Activated naive CD8-positive, alpha-beta T cell treated with anti-CD3 and anti-CD28 coated beads, Interleukin-2, amount 50 U/mL, for 24 hours (primary cell): ENCODE data around the gene SMIM20.
A peak's percentile ranks its signal among the peaks of the same experiment; 100 is the strongest.
"Not testable (repeated sequence)": the region's sequence is repeated elsewhere in the genome, so short reads cannot be mapped to it uniquely, and the experiment has no call there.

Experiments used
- ATAC-seq: fragments of 150-1000 bp; cut with Tn5 transposase; one replicate; pipeline ENCODE4 v1.10.0; 2021
- DNase-seq: peaks from one replicate; pipeline ENCODE4 v3.0.0; 2021
- H3K27ac Mint-ChIP-seq: one replicate; pipeline ENCODE4 v1.8.0; 2021; ENCODE audit warnings: mild to moderate bottlenecking, mixed read lengths
- H3K27me3 Mint-ChIP-seq: one replicate; pipeline ENCODE4 v1.8.0; 2021; ENCODE audit warnings: mixed read lengths
- H3K36me3 Mint-ChIP-seq: one replicate; pipeline ENCODE4 v1.8.0; 2021; ENCODE audit warnings: low read depth, mixed read lengths
- H3K4me1 Mint-ChIP-seq: one replicate; pipeline ENCODE4 v1.8.0; 2021; ENCODE audit warnings: mixed read lengths
- H3K4me3 Mint-ChIP-seq: one replicate; pipeline ENCODE4 v1.8.0; 2021; ENCODE audit warnings: mild to moderate bottlenecking, moderate library complexity, mixed read lengths
- H3K9me3 Mint-ChIP-seq: one replicate; pipeline ENCODE4 v1.8.0; 2021; ENCODE audit warnings: mixed read lengths

Gene SMIM20

DNA sequence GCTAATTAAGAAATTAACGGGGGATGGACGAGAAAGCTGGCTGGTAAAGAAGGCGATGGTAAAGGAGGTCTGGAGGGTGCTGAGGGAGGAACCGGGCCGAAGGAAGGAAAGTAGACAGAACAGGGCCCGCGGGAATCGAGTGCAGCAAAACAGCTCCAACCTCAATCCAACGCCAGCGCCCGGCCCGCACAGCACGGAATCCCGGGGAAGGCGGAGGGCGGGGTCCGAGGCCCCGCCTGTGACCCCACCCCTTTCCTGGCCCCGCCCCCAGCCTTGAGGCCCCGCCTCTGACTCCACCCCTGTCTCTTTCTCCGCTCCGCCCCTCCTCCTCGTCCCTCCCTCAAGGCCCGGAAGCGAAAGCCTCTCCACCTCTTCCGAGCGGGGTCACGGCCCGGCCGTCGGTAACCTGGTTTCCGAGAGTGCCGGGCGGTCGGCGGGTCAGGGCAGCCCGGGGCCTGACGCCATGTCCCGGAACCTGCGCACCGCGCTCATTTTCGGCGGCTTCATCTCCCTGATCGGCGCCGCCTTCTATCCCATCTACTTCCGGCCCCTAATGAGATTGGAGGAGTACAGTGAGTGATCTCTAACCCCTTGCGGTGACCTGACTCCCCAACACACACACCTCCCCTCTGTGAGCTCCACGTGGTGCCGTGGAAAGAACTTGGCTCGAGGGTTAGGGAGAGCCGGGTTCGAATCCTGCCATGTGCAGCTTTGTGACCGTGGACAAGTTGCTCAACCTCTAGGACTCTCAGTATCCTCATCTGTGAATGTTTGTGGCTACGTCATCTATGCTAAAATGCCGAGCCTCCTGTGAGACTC lies at the start of gene SMIM20:
TSS of gene SMIM20 (plus strand) at position 370 of the 819 bp plus-strand sequence. CDS start at position 464, 94 bp downstream.
- Mint-ChIP-seq H3K36me3 (peaks cover 2% of the 10 kb centered on the region), H3K9me3 (no peaks in the 10 kb centered on the region), H3K4me3 (peak within 1 kb of the TSS; percentile 94), H3K27me3 (no peaks in the 10 kb centered on the region), H3K4me1 (peaks cover 21% of the 10 kb centered on the region), H3K27ac (peak within 1 kb of the TSS; percentile 98)
- DNase-seq (peak; percentile 87), ATAC-seq (peak; percentile 95)

DNA sequence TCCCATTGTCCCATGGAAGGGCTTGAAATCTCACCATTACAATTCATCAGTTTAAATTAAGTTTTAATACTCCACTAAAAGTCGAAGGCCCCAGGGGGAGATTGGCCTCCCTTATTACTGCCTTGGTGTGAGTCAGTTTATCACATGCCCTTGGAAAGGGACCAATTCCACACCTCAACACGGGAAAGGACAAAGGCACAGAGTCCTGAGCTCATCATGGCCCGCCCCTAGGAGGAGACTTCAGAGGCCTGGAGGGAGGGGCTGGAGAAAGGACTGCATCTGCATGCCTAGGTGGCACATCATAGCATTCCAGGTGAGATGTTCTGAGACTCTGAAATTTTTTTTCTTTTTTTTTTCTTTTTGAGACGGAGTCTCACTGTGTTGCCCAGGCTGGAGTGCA lies 48.4 kb upstream of the SMIM20 start:
- Mint-ChIP-seq H3K4me3 (no peak overlapping the region), H3K27ac (no peak overlapping the region), H3K36me3 (peaks cover 7% of the 10 kb centered on the region), H3K9me3 (no peaks in the 10 kb centered on the region), H3K4me1 (peaks cover 19% of the 10 kb centered on the region), H3K27me3 (peaks cover 3% of the 10 kb centered on the region)
- ATAC-seq (no peak), DNase-seq (no peak)

DNA sequence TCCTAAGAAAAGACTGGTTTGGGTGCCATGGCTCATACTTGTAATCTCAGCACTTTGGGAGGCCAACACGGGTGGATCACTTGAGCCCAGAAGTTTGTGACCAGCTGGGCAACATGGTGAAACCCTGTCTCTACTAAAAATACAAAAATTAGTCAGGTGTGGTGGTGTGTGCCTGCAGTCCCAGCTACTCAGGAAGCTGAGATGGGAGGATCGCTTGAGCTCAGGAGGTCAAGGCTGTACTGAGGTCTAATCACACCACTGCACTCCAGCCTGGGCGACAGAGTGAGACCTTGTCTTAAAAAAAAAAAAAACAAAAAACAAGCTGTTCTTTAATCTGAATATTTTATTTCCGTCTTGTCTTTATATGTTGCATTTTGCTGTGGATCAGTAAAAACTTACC lies 47.6 kb upstream of the SMIM20 start:
- ATAC-seq, H3K27me3 Mint-ChIP-seq, H3K9me3 Mint-ChIP-seq, H3K4me3 Mint-ChIP-seq, DNase-seq, H3K36me3 Mint-ChIP-seq, H3K27ac Mint-ChIP-seq: not testable (repeated sequence)
- H3K4me1 Mint-ChIP-seq = peaks cover 11% of the 10 kb centered on the region

DNA sequence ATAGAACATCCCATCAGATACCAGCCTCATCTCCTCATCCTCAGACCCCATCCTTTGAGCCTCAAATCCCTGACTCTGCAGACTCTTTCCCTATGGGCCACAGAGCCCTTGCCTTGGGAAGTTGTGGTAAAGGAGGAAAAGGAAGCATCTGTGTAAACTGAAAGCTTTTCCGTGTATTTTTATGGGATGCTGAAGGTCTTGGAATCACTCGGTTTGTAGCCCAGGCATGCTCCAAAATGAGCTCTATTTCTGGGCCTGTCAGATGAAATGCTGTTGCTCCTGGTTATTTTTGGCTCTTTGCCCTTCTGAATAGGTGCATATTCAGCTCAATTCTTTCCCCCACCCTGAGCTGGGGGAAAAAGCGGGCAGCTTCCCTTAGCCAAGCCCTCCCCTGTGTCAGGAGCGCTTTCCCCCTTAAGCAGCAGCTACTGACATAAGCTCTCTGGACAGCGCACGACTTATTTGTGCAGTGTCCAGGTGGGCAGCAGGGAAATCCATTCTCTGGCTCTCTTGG lies 46.2 kb upstream of the SMIM20 start:
- no peak for DNase-seq
- H3K27me3 Mint-ChIP-seq = no peaks in the 10 kb centered on the region
- no peak overlapping the region for H3K4me3 Mint-ChIP-seq
- H3K4me1 Mint-ChIP-seq = peaks cover 7% of the 10 kb centered on the region
- ATAC-seq = no peak
- no peaks in the 10 kb centered on the region for H3K36me3 Mint-ChIP-seq
- no peaks in the 10 kb centered on the region for H3K9me3 Mint-ChIP-seq
- H3K27ac Mint-ChIP-seq = no peak overlapping the region

DNA sequence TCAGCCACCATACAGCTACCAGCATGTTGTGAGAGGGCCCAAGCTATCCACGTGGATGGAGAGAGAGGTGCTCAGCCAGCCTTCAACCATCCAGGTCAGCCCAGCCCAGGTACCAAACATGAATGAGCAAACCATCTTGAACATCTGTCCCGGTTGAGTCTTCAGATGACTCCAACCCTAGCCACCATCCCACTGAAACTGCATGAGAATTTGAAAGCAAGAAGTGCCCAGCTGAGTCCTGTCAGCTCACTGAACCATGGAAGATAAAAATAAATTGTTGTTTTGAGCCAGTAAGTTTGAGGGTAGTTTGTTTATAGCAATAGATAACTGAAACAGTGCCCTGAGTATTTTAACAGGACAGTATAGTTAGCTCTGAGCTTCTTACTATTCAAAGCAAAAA lies 43.9 kb upstream of the SMIM20 start:
- H3K9me3 Mint-ChIP-seq = no peaks in the 10 kb centered on the region
- H3K4me3 Mint-ChIP-seq = no peak overlapping the region
- H3K4me1 Mint-ChIP-seq = peaks cover 15% of the 10 kb centered on the region
- H3K27ac Mint-ChIP-seq = no peak overlapping the region
- no peaks in the 10 kb centered on the region for H3K27me3 Mint-ChIP-seq
- no peak for DNase-seq
- no peaks in the 10 kb centered on the region for H3K36me3 Mint-ChIP-seq
- no peak for ATAC-seq

DNA sequence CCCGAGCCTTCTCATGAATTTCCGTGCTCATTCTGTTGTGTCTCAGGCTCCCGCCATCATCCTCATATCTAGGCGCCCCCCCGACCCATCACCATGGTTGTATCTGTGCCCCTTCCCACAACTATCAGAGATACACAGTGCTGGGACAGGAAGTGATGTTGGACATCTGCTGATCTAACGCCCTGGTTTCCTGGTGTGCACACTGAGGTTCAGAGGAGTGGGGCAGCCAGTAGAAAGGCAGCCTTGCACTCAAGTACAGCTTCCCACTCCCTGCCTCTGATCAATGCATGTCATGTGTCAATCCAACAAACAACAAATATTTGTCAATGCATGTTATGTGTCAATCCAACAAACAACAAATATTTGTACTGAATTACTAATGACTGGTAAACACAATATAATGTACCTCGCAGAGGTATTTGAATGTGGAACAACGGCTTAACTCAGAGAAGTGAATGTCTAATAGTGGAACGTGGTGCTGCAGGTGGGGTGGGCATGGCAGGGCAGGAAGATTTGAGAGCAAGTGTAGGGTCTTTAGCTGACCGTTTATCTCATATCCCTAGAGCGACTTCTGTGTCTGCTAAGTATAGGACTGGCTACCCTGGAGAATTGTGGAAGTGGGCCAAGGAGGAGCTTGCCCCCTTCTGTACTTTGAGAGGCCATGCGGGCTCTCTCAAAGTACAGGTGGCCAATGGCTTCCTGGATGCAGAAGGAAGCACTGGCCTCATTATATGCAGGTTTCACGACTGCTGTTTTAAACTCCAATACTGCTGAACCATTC lies 41.0 kb upstream of the SMIM20 start:
- H3K9me3 Mint-ChIP-seq = no peaks in the 10 kb centered on the region
- H3K27ac Mint-ChIP-seq = no peak overlapping the region
- ATAC-seq (no peak), DNase-seq (no peak)
- H3K4me3 Mint-ChIP-seq = no peak overlapping the region
- H3K36me3 Mint-ChIP-seq = no peaks in the 10 kb centered on the region
- H3K27me3 Mint-ChIP-seq = no peaks in the 10 kb centered on the region
- H3K4me1 Mint-ChIP-seq = peaks cover 19% of the 10 kb centered on the region

DNA sequence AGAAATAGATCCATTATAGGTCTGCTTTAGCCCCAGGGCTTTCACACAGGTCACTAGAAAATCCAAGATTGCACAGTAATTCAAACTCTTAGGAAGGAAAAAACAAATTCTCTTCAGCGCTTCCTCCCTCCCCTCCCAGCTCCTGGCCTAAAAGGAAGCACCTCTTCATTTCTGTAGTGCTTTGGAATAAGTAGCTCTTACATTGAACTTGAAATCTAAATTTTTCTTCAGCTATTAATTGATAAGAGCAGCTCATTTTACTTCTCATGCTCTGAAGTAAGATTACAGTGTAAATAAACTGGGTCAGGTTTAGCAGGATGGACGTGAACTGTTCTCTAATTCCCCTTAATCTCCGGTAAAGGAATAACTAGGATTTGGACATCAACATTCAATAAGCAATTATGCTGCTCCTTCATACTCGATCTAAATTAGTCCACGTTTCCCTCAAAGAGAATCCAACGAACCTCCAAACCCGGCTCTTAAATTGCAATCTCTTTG lies 40.3 kb upstream of the SMIM20 start:
- Mint-ChIP-seq H3K4me1 (peaks cover 19% of the 10 kb centered on the region), H3K9me3 (no peaks in the 10 kb centered on the region), H3K36me3 (no peaks in the 10 kb centered on the region), H3K27ac (no peak overlapping the region), H3K27me3 (no peaks in the 10 kb centered on the region), H3K4me3 (no peak overlapping the region)
- no peak for DNase-seq
- no peak for ATAC-seq

DNA sequence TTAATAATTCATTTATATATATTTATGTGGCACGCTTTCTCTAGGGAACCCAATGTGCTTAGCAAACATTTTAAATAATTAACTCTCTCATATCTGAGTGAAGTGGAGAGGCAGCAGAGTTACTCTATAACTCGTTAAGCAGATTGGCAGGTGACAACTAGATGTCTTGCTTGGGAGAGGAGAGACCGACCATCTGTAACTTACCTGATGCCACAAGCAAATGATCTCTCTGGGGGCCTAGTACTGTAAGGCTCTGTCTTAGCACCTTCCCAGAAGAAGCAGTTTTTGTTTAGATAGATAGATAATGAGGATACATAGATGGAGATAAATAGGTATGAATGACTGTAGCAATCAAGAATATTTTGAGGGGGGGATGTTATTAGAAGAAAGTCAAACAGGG lies 39.4 kb upstream of the SMIM20 start:
- Mint-ChIP-seq H3K4me1 (peaks cover 21% of the 10 kb centered on the region), H3K27me3 (no peaks in the 10 kb centered on the region), H3K9me3 (no peaks in the 10 kb centered on the region), H3K27ac (no peak overlapping the region), H3K4me3 (no peak overlapping the region), H3K36me3 (no peaks in the 10 kb centered on the region)
- no peak for ATAC-seq
- DNase-seq = no peak

DNA sequence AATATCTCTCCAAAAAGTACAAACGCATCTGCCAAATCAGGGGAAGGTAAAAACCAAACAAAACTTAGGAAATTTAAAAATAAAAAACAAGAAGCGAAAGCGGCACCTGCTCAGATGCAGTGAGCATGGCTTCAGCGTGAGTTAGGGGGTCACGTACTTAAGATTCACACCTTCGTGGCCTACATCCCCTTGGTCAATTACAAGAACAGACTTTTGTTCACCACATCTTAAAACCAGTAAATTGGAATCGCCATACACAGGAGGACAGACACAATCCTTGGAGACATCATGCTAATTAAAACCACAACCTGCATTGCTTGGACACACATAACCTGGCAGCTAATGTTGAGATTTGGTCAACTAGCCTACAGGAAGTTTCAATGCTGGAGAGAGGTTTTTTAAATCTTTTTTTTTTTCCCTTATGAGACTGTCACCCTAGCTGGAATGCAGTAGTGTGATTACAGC lies 38.7 kb upstream of the SMIM20 start:
- H3K4me3 Mint-ChIP-seq = no peak overlapping the region
- peaks cover 23% of the 10 kb centered on the region for H3K4me1 Mint-ChIP-seq
- DNase-seq (no peak), ATAC-seq (peak; percentile 36)
- no peak overlapping the region for H3K27ac Mint-ChIP-seq
- H3K27me3 Mint-ChIP-seq = peaks cover 1% of the 10 kb centered on the region
- H3K9me3 Mint-ChIP-seq = no peaks in the 10 kb centered on the region
- H3K36me3 Mint-ChIP-seq = no peaks in the 10 kb centered on the region

DNA sequence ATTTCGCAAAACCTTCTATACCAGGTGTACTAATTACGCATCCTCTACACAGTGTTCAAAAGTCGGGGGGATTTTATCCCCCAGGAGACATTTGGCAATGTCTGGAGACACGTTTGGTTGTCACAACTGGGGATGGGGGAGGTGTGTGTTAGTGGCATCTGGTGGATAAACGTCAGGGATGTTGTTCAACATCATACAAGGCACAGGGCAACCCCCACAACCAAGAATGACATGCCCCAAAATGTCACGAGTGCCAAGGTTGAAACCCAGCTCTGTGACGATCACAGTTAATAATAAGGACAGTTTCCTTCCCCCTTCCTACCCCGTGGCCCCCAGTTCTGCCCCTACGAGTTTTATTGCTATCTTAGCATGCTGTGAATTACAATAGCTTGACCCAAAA lies 35.3 kb upstream of the SMIM20 start:
- Mint-ChIP-seq H3K4me3 (no peak overlapping the region), H3K4me1 (peaks cover 14% of the 10 kb centered on the region), H3K36me3 (no peaks in the 10 kb centered on the region), H3K27ac (no peak overlapping the region), H3K9me3 (no peaks in the 10 kb centered on the region), H3K27me3 (peaks cover 5% of the 10 kb centered on the region)
- DNase-seq (no peak), ATAC-seq (no peak)

DNA sequence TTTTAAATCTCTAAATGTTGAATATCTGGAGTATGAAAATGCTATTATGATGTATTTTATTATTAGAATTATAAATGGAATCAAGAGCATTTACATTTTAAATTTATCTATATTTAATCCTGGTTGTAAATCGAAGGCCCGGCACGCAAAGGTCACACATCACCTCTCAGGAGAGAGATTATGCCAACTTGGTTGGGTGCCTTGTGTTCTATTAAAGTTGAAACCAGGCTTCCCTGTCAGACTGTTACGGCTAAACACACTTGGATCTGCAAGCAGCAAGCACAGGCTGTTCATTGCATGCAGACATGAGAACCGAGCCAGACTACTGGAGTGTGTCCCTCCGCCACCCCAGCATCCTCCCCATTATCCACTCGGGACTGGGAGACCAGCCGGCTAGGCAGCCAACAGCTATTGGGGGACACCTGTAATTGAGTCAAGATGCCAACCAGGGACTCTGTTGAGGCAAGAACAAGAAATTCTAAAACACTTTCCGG lies 34.9 kb upstream of the SMIM20 start:
- DNase-seq (no peak), ATAC-seq (no peak)
- no peak overlapping the region for H3K27ac Mint-ChIP-seq
- H3K9me3 Mint-ChIP-seq = no peaks in the 10 kb centered on the region
- H3K4me1 Mint-ChIP-seq = peaks cover 17% of the 10 kb centered on the region
- no peaks in the 10 kb centered on the region for H3K36me3 Mint-ChIP-seq
- H3K27me3 Mint-ChIP-seq = peaks cover 5% of the 10 kb centered on the region
- no peak overlapping the region for H3K4me3 Mint-ChIP-seq

DNA sequence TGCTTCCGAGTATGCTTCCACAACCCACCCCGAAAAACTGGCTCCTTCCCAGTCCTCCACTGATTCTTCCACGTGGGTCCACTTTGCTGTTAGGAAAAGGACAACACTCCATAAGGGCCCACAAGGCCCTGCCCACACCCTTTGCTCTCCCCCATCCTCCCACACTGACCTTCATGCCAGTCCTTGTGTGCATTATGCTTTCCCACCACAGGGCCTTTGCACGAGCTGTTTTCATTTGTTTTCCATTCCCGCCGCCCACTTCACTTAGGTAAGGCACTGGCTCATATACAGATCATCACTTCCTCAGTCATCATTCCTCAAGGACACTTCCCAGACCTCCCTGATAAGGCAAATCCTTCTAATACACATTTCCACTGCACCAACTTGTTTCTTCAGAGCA lies 34.4 kb upstream of the SMIM20 start:
- peaks cover 18% of the 10 kb centered on the region for H3K4me1 Mint-ChIP-seq
- ATAC-seq (no peak), DNase-seq (no peak)
- H3K36me3 Mint-ChIP-seq = no peaks in the 10 kb centered on the region
- no peaks in the 10 kb centered on the region for H3K9me3 Mint-ChIP-seq
- H3K27me3 Mint-ChIP-seq = peaks cover 5% of the 10 kb centered on the region
- H3K27ac Mint-ChIP-seq = no peak overlapping the region
- no peak overlapping the region for H3K4me3 Mint-ChIP-seq

DNA sequence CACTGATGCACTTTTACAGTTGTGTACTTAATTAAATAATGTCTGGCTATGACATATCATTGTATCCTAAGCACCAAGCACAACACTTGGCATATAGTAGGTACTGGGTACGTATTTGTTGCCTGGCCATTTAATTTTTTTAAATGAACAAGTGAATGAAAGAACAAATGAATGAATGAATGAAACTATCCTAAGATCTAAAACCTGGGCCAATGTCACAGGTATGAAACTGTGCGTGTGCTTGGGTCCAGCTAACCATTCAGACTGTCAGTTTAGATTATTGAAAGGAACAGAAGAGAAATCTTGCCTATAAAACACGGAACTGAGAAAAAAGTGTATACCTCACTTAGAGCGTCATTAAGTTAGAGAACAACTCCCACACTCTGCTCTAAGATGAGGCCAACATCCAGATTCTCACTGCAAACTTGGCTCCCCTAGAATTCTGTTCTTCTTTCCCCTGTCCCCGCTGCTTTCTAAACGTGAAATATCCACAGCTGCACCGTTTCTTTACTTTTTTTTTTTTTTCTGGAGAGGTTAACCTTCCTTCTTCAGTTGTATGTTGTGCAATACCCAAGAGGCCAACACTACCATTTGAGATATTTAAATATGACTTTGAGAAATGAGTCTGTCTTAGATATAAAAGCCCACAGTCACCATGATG lies 33.9 kb upstream of the SMIM20 start:
- no peak for DNase-seq
- H3K9me3 Mint-ChIP-seq = no peaks in the 10 kb centered on the region

DNA sequence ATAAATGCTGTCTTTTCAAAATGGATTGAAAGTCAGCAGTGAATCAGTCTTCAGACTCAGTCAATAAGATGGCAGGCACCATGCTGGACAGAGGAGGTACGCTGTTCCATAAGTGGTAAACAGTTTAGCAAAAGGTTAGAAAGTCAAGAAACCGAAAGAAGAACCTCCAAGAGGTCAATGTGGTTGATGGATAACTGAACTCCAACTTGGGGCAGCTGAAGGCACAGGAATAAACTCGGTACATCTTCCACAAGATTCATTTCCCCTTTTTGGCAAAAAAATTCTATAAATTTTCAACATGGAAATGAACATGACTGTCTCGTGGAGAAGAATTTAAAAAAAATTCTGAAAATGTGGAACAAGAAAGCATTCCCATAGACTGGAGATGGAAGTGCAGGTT lies 32.8 kb upstream of the SMIM20 start:
- H3K9me3 Mint-ChIP-seq = no peaks in the 10 kb centered on the region
- no peak for ATAC-seq
- DNase-seq = no peak

More for the DNA sequence above, 33.9 kb upstream of the SMIM20 start:
- no peak overlapping the region for H3K4me3 Mint-ChIP-seq
- no peak for ATAC-seq
- H3K27me3 Mint-ChIP-seq = peaks cover 5% of the 10 kb centered on the region
- H3K4me1 Mint-ChIP-seq = peaks cover 20% of the 10 kb centered on the region
- H3K36me3 Mint-ChIP-seq = no peaks in the 10 kb centered on the region
- H3K27ac Mint-ChIP-seq = no peak overlapping the region

More for the DNA sequence above, 32.8 kb upstream of the SMIM20 start:
- H3K27ac Mint-ChIP-seq = no peak overlapping the region
- no peaks in the 10 kb centered on the region for H3K36me3 Mint-ChIP-seq
- no peak overlapping the region for H3K4me3 Mint-ChIP-seq
- peaks cover 5% of the 10 kb centered on the region for H3K27me3 Mint-ChIP-seq
- peaks cover 14% of the 10 kb centered on the region for H3K4me1 Mint-ChIP-seq
